Smooth muscle cell of the brain vasculature (primary cell): Measurements from ENCODE around the gene C15orf40.
"Not testable (repeated sequence)": the region's sequence is repeated elsewhere in the genome, so short reads cannot be mapped to it uniquely, and the experiment has no call there.

Source experiments
- DNase-seq: peaks from one replicate; pipeline ENCODE4 v3.0.0-alpha.2; 2012; ENCODE audit warnings: low read depth, low spot score

Gene C15orf40

DNA sequence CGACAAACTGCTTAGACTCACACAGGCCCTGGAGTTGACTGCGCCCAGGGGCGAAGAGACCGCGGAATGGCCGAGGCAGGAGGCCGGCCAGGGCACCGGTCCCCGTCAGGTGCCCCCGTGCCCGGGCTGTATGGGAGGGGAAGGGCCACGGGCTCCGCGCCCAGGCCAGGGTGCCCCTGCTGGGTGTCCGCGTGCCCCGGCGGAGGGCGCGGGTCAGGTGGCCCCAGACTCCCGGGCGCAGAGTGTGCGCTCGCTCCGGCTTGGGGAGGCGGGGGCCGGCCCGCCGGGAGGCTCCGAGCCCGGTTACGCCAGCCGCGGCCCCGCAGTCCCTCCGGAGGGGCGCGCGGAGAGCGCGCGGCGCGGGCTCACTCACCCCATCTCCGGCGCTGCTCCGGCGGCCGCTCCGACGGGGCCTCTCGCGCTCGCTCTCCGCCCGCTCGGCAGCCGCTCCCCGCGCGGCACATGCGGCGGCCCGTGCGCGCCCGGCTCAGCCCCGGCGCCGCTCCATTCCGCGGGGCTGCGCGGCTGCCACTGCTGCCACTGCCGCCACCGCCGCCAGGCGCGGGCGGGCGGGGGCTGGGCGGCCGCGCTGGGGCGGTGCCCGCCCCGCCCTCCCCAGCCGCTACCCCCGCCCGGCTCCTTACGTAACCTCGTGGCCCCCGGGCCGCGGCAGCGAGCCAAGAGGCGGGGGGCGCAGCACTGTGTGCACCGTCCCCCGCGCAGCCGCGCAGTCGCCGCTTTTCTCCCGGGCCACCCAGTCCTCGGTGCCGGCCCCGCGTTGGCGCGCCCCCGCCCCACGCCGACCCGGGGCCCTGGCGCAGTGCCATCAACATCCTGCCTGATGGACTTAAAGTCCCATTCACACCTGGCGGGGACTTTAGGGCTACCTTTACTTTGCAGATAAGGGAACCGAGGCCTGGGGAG, 59.0 kb downstream of the C15orf40 start, which contains the start of gene HOMER2:
Gene HOMER2 (minus strand): TSS at position 563 of the 924 bp plus-strand sequence. CDS start 185 bp downstream, at position 378.
- no peak for DNase-seq

DNA sequence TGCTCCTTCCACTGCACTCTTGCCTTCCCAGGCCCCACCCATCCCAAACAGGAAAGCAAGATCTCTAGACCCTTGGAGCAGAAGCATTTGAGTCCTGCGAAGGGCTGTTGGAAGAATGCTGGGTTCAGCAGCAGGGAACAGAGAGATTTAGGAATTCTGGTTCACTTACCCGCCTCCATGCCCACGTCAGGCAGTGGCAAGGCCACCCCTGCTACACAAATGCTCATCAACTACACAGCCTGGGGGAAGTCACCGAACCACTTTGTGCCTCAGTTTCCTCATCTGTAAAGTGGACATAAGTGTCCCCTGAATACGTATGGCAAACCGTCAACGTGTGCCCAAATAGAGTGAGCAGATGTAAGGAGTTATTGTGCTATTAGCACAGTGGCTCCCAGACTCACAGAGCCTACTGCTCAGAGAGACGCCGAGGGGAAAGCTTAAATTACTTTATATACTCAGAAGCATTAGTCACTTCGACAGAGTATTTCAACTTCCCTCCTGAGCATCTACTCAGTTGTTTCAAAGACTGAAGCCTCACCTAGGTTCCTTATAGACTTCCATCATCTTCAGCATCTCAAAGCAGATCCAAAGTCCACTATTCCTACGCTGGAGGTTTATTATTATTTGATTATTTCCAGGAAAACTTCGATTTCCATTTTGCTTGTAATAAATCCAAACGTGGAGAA, 59.8 kb downstream of the C15orf40 start:
- no peak for DNase-seq

DNA sequence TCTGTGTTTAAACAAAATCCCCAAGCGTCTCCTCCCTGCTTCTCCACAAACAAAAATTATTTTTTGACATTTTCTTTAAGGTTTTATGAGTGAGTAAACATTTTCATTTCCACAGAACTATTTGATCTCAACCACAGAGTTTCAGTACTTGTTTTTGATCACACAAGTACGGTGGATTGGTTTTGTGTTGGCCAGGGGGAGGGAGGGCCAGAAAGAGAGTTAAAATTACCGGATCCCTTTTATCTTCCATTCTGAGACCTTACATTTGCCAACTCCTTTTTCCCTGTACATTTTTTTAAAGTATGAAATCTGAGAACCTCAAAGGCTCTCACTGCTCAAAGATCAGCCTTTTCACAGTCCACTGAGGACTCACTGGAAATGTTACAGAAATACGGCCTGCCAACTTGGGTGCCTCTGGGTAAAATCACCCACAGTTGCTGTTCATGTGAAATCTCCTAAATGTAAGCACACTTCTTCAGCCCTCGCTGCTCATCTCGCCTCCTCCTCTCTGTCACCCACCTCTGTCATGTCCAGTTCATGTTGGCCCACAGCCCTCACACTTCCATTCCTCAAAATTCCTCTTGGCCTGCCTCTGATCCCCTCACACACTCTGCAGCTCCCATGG, 60.6 kb downstream of the C15orf40 start:
- no peak for DNase-seq

DNA sequence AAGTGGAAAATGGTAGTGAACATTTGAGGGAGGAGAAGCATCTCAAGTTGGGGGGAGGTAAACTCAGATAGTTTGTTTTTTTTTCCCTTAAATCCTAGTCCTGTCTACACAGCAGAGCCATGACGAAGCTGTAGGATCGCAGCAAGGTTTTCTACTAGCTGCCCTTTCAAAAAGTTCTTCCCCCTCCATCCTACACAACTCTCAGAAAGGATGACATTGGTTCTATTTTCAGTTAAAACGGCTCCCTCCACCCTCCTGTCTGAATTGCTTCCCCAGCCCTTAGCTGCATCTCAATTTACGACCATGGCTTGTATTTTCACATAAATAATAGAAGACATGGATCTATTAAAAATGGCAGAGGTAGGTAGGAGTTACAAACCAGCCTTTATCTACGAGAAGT, 61.1 kb downstream of the C15orf40 start:
- no peak for DNase-seq

DNA sequence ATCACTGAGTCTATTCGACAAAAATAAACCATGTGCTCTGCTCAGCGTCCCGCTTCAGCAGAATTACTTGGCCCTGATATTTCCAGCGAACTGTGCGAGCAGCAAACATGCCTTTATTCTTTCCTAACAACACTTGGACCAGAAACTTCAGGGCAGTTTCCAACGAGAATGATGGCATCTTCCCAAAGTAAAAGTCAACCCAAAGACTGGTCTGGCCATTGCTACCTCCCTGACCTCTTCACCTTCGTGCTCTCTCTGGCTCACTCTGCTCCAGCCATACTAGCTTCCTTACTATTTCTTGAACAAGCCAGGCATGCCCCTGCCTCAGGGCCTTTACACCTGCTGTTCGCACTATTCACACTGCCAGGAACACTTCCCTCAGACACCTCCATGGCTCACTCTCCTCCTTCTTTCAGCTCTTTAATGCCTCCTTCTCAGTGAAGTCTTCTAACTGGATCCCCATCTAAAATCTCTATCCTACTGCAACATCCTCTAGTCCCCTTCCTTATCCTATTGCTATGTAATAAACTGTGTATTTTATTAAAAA, 65.2 kb downstream of the C15orf40 start:
- DNase-seq: no peak

DNA sequence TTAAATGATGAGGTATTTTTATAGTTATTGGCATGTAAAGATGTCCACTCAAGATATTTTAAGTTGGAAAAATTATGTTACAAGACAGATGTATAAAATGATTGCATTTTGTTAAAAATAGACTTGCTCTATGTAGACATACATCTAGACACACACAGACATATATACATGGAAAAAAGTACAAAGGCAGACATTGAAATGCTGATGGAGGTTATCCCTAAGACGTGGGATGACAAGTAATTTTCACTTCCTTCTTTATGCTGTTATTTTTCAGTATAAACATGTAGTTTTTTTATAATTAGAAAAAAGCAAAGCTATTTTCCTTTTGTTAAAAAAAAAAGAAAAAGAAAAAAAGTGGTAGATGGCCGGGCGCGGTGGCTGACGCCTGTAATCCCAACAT, 66.1 kb downstream of the C15orf40 start:
- no peak for DNase-seq

DNA sequence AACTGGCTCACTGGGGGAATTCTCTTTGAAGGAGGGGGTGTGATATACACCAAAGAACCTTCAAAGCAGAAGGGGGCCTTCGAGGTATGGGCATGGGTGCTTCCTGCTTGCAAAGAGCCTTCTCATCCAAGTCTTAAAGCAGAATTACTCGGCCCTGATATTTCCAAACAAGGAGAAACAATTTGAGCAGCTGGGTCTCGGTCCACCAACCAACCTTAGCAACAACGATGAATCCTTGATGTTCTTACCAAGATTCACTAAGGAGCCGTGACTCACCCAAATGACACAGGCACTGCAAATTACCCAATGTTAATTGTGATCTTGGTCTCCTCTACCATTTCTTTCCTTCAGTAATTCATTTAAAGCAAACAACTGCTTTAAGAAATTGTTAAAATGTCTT, 66.6 kb downstream of the C15orf40 start:
- DNase-seq: no peak

DNA sequence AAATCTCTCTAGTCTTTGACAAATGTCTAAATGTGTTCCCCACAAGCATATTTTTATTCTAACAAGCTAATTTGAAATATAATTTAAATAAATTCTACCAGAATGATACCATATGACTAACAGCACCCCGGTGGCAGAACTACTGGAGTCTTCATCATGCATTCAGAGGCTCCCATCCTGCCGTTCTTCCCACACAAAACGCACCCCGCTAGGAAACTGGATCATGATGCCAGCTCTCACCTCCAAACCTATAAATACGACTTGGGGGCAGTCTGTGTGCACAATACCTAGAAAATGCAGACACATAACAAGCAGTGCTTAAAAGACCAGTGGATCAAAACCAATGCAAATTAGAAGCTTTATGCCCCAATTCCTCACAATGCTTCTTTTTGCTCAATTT, 67.4 kb downstream of the C15orf40 start:
- no peak for DNase-seq

DNA sequence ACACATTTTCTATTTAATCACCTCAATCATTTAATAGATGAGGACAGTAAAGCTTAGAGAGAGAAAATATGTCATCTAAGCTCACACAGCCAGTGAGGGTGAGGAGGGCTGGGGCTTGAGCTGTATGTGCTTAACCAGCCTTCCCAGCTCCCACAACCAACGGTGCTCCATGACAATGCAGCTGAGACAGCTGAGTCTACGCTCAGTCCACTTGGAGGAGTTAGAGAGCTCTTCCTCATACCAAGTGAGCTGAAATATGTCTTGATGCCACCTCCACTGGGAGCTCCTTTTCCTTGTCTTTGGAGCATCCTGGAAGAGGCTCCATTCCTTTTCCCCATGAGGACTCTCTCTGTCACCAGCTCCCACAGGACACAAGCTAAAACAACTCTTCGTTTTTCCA, 68.3 kb downstream of the C15orf40 start:
- no peak for DNase-seq

DNA sequence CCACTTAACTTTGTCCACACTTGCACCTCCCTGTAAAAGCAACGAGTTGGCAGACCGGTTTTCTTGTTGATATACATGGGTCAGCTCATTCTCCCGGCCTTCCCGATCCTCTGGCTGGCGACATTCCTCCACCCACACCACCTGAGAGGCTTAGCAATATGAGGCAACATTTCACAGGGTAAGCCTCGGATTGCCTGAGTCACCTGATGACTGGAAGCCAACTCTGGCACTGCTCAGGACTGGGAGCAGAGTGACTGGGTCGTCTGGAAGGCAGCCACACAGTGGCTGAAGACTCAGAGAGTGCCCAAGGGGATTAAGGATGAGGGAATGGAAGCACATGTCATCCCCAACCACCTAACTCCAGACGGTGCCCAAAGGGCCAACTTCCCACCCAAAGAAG, 68.7 kb downstream of the C15orf40 start:
- DNase-seq: no peak

DNA sequence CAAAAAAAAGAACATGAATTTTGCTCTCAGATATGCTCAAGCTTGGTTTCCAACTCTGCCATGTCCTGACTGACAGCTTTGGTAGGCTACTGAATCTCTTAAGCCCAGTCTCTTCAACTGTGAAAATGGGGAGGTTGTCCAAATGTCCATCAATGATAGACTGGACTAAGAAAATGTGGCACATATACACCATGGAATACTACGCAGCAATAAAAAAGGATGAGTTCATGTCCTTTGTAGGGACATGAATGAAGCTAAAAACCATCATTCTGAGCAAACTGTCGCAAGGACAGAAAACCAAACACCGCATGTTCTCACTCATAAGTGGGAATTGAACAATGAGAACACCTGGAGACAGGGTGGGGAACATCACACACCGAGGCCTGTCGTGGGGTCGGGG, 71.8 kb downstream of the C15orf40 start:
- DNase-seq: not testable (repeated sequence)
